HG03432 (cell line): ENCODE results near the gene TAS2R1.

Experiments used
- ATAC-seq: cut with Tn5 transposase; IDR thresholded peaks from one replicate; pipeline ENCODE4 v1.9.1; 2021; ENCODE audit warnings: mild to moderate bottlenecking, moderate library complexity; ENCODE audit not compliant: unreplicated experiment

The TAS2R1 gene, protein sequence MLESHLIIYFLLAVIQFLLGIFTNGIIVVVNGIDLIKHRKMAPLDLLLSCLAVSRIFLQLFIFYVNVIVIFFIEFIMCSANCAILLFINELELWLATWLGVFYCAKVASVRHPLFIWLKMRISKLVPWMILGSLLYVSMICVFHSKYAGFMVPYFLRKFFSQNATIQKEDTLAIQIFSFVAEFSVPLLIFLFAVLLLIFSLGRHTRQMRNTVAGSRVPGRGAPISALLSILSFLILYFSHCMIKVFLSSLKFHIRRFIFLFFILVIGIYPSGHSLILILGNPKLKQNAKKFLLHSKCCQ

DNA sequence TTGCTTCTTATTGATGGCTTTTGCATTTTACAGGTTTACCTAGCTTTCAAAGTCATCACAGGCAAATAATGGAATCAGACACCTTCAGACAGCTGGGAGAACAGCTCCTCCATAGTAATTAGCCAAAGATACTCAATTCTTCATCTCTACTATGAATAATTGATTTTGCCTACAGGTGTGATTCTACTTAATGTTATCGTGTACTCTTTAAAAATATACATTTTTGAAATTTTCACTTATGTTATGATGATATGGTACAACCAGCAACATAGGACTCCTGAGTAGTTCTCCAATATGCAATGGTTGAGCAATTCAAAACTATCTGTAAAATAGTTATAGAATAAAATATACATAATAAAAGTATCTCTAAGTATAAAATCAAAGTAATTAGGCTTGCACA, at the start of gene TAS2R1:
Gene TAS2R1, minus strand, starts transcription at position 101 of the 400 bp plus-strand sequence. CDS start 319 bp downstream, outside the sequence.
- no peak for ATAC-seq

- no peak for ATAC-seq
Measured at GRCh38 chr5:9670371-9670770, 40.2 kb upstream of the TAS2R1 start.

DNA sequence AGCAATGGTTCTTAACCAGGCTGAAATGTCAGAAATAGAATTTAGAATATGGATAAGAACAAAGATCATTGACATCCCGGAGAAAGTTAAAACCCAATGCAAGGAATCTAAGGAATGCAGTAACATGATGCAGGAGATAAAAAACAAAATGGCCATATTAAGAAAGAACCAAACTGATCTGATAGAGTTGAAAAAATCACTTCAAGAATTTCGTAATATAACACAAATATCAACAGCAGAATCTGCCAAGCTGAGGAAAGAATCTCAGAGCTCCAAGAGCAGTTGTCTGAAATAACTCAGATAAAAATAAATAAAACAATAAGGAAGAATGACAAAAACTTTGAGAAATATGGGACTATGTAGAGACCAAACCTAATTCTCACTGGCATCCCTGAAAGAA, 37.8 kb upstream of the TAS2R1 start:
- ATAC-seq, result no peak

DNA sequence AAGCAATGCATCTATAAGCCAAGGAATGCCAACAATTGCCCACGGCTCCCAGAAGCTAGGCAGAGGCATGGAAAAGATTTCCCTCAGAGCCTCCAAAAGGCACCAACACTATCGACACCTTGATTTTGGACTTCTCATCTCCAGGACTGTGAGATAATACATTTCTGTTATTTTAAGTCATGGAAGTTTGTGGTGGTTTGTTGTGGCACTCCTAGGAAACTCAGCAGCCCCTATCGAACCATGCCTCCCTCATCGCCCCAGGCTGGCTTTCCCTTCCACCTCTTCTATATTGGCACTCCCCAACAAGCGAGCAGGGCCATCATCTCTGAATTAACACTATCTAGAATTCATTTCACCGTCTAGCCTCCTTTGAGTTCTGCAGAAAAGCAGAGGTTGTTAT, 33.7 kb upstream of the TAS2R1 start:
- no peak for ATAC-seq

- ATAC-seq, result no peak
Measured at GRCh38 chr5:9661316-9662015, 31.3 kb upstream of the TAS2R1 start.

DNA sequence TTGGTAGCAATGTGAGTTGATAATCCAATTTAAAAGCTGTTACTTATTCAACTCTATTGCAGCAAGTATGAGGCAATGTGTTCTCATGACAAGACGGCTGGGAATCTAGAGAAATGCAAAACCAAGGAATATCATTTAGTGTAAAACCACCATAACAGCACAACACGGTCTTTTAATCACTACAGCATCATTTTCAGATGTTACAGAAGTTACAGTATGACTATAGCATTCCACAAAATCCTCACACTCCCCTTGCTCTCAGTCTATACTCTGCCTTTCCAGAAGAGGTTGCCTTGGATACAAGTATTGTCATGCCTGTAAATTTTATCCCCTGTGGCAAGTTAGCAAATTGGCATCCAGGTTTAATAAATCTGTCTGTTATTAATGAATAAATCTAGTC, 28.6 kb upstream of the TAS2R1 start:
- no peak for ATAC-seq

DNA sequence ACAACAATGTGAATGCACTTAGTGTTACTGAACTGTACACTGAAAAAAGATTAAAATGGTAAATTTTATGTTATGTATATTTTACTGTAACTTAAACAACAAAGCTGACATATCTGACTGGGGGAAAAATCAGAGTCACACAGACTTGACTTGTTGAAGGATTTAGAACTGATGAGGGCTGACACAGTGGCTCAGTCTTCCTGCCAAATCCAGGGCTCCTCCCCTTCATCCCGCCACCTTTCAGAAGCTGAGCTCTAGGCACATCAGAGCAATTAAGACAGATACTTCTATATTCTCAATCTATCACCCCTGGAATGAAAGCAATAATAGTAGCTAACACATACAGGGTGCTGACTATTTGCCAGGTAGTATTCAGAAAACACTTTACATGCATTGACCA, 27.7 kb upstream of the TAS2R1 start:
- no peak for ATAC-seq

DNA sequence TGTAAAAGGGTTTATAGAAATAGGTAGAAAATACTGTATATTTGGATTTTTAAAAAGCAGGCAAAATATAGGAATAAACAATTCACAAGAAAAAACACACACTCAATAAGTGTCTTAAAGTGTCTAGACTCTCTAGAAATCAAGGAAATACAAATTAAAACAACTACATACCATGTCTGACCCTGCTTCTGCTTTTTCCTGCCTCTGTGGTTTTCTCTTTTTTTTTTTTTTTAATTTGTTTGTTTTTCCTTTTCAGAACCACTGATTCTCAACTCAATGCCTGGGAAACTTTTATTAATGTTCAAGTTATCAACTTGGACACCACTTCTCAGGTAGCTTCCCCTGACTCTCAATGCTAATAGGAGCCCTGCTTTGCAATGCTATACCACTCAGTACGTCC, 25.5 kb upstream of the TAS2R1 start:
- no peak for ATAC-seq

DNA sequence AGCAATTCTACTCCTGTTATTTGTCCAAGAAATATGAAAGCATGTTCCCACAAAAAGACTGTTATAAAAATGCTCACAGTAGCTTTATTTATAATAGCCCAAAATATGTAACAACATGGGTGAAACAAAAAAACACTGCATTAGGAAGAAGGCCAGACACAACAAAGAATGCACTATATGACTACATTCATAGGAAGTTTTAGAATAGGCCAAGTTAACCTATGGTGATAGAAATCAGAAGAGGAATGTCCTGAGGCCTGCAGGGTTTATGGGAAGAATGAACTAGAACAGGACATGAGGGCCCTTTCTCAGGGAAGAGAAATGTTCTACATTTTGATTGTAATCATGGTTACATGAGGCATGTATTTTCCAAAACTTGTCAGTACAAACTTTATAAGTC, 24.7 kb upstream of the TAS2R1 start:
- ATAC-seq, result no peak

DNA sequence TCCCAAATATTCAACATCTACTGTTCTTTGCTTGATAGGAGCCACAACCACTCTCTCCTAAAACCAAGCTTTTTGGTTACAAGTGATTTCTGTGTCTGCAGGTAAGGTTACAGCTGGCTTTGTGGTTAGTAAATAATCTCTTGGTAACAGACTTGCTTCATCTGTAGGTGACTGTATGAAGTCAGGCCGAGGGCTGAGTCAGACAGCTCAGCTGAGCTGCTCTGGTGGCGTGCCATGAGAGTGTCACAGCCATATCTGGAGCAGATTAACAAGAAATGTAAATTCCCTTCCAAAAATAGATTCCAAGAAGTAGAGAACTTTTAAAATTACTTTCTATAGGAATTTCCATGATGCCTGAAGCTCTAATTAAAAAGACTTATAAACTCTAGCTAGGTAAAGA, 23.7 kb upstream of the TAS2R1 start:
- ATAC-seq, result peak; percentile 97

GRCh38 chr5:9653061-9653460, 22.9 kb upstream of the TAS2R1 start:
- ATAC-seq, result no peak

- ATAC-seq, result no peak
Measured at GRCh38 chr5:9652295-9652694, 22.1 kb upstream of the TAS2R1 start.

GRCh38 chr5:9646843-9647242, 16.7 kb upstream of the TAS2R1 start:
- no peak for ATAC-seq

DNA sequence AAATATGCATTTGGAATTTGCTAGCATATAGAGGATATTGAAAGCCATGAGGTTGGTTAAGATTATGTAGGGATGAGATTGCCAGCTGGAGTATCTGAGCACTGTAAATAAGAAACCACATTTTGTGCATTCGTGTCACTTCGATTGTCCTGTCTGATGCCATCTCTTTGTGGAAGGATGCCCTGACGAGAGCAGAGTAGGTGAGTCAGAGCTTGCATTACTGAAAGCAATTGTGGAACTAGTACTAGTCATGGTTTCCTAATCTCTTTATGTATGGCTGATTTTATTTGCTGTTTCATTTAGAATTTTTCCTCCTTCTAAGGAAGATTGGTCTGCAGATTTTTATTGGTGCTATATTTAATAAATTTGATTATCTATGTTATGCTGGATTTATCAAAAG, 14.5 kb upstream of the TAS2R1 start:
- no peak for ATAC-seq

GRCh38 chr5:9642621-9643020, 12.5 kb upstream of the TAS2R1 start:
- ATAC-seq, result no peak

GRCh38 chr5:9641806-9642355, 11.7 kb upstream of the TAS2R1 start:
- ATAC-seq, result no peak

GRCh38 chr5:9632495-9632894, 2.3 kb upstream of the TAS2R1 start:
- ATAC-seq, result no peak

GRCh38 chr5:9627541-9627940, 2.6 kb downstream of the TAS2R1 start:
- ATAC-seq, result no peak

DNA sequence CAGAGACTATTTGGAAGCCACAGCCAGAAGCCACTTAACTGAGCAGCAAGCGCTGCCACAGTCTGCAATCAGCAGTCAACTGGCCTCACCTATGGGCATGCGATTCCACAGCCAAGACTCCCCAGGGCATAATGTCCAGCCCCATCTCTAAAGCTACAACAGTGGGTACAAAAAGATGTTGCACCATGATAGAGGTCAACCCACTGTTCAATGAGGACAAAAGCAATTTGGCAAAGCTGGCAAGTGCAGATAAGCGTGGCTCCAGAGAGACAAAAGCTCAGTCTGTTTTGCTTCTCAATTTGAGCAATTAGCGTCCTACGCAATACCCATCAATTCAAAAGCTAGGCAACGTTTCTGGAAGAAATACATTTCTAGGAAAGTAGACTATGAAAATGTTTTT, 3.2 kb downstream of the TAS2R1 start:
- ATAC-seq, result no peak

GRCh38 chr5:9625731-9626130, 4.4 kb downstream of the TAS2R1 start:
- ATAC-seq, result no peak

- ATAC-seq, result no peak
Measured at GRCh38 chr5:9625286-9625685, 4.9 kb downstream of the TAS2R1 start.

GRCh38 chr5:9624196-9624947, 5.8 kb downstream of the TAS2R1 start:
- ATAC-seq, result no peak
